RPMI7951 (cell line): ENCODE measurements around the gene MAEA. TPM values are rescaled to one million over a fixed set of nuclear protein-coding genes. Genes with fewer than 3 reads are reported as not detected.
A peak's percentile ranks its signal among the peaks of the same experiment; 100 is the strongest.

Experiments used
- DNase-seq: peaks from one replicate; pipeline ENCODE4 v3.0.0-alpha.2; 2012; ENCODE audit warnings: low read depth
- total RNA-seq: library from RNA; depleted of rRNA; stranded (reverse); fragments of >200 nt; shearing (Covaris generic); gene quantifications from 2 replicates; pipeline ENCODE4 v1.2.3, GENCODE V29; 2014

Gene MAEA
- total RNA-seq, 1 experiment from 2014 or later, result 34.5 TPM

- DNase-seq, result no peak
Measured at GRCh38 chr4:1299301-1299860, 9.7 kb downstream of the MAEA start.

- no peak for DNase-seq
Measured at GRCh38 chr4:1300466-1301455, 11.1 kb downstream of the MAEA start.

- DNase-seq, result no peak
Measured at GRCh38 chr4:1302159-1302558, 12.5 kb downstream of the MAEA start.

- no peak for DNase-seq
Measured at GRCh38 chr4:1305261-1305711, 15.6 kb downstream of the MAEA start.

- DNase-seq, result no peak
Measured at GRCh38 chr4:1305781-1306455, 16.2 kb downstream of the MAEA start.

- no peak for DNase-seq
Measured at GRCh38 chr4:1307951-1308735, 18.5 kb downstream of the MAEA start.

- DNase-seq, result peak; percentile 84
Measured at GRCh38 chr4:1309261-1310010, 19.7 kb downstream of the MAEA start.

GRCh38 chr4:1310031-1310795, 20.5 kb downstream of the MAEA start:
- no peak for DNase-seq

- DNase-seq, result no peak
Measured at GRCh38 chr4:1310796-1311631, 21.3 kb downstream of the MAEA start.

- no peak for DNase-seq
Measured at GRCh38 chr4:1312821-1313640, 23.3 kb downstream of the MAEA start.

- DNase-seq, result no peak
Measured at GRCh38 chr4:1315306-1315705, 25.6 kb downstream of the MAEA start.

GRCh38 chr4:1315836-1316536, 26.3 kb downstream of the MAEA start:
- DNase-seq, result no peak

- DNase-seq, result no peak
Measured at GRCh38 chr4:1316537-1317168, 27.0 kb downstream of the MAEA start.

- DNase-seq, result no peak
Measured at GRCh38 chr4:1317177-1318045, 27.7 kb downstream of the MAEA start.

- DNase-seq, result no peak
Measured at GRCh38 chr4:1318046-1318375, 28.3 kb downstream of the MAEA start.

GRCh38 chr4:1318488-1319213, 29.0 kb downstream of the MAEA start:
- DNase-seq, result no peak
